Endodermal cell (in vitro differentiated cells): ENCODE measurements around the gene MEGF10. TPM values are rescaled to one million over a fixed set of nuclear protein-coding genes. Genes with fewer than 3 reads are reported as not detected.

Experiments used
- DNase-seq: peaks from one replicate; pipeline ENCODE4 v3.0.0-alpha.2; 2017
- H3K27ac ChIP-seq: 2 replicates; pipeline ENCODE4 v1.5.1; 2013; ENCODE audit warnings: mild to moderate bottlenecking, low read depth, low read length, moderate library complexity
- H3K27me3 ChIP-seq: 2 replicates; pipeline ENCODE4 v1.6.1; 2013; ENCODE audit warnings: mild to moderate bottlenecking, low read length, moderate library complexity; ENCODE audit not compliant: insufficient read depth, control insufficient read depth, poor library complexity, severe bottlenecking
- H3K36me3 ChIP-seq: 2 replicates; pipeline ENCODE4 v1.7.0; 2013; ENCODE audit warnings: mild to moderate bottlenecking, low read length, moderate library complexity; ENCODE audit not compliant: control insufficient read depth, insufficient read depth
- H3K4me1 ChIP-seq: one replicate; pipeline ENCODE4 v1.7.0; 2013; ENCODE audit warnings: low read length; ENCODE audit not compliant: control insufficient read depth, insufficient read depth
- H3K4me3 ChIP-seq: 2 replicates; pipeline ENCODE4 v1.5.1; 2013; ENCODE audit warnings: mild to moderate bottlenecking, low read length, moderate library complexity
- H3K9ac ChIP-seq: 2 replicates; pipeline ENCODE4 v1.6.1; 2013; ENCODE audit warnings: mild to moderate bottlenecking, low read length, moderate library complexity; ENCODE audit not compliant: poor library complexity, severe bottlenecking; ENCODE audit errors: extremely low read depth
- H3K9me3 ChIP-seq: 2 replicates; pipeline ENCODE4 v1.6.1; 2013; ENCODE audit warnings: mild to moderate bottlenecking, low read length, moderate library complexity; ENCODE audit not compliant: control insufficient read depth
- H3K27ac Mint-ChIP-seq: 2 replicates; pipeline ENCODE4 v1.8.0; 2020; ENCODE audit warnings: mixed read lengths
- H3K27me3 Mint-ChIP-seq: 2 replicates; pipeline ENCODE4 v1.8.0; 2021; ENCODE audit warnings: mild to moderate bottlenecking, mixed read lengths; ENCODE audit not compliant: insufficient read depth
- H3K36me3 Mint-ChIP-seq: 2 replicates; pipeline ENCODE4 v1.8.0; 2020; ENCODE audit warnings: low read depth, mixed read lengths
- H3K4me1 Mint-ChIP-seq: 2 replicates; pipeline ENCODE4 v1.8.0; 2020; ENCODE audit warnings: mixed read lengths
- H3K4me3 Mint-ChIP-seq: 2 replicates; pipeline ENCODE4 v1.8.0; 2020; ENCODE audit warnings: mild to moderate bottlenecking, moderate library complexity, mixed read lengths
- H3K9me3 Mint-ChIP-seq: 2 replicates; pipeline ENCODE4 v1.8.0; 2020; ENCODE audit warnings: mild to moderate bottlenecking, mixed read lengths
- CTCF ChIP-seq: fragments of 200-600 bp; sonication (generic); conservative IDR thresholded peaks from 2 replicates; pipeline ENCODE4 v1.5.0; 2021; ENCODE audit warnings: antibody characterized with exemption, mild to moderate bottlenecking
- WGBS, 2 experiments: methylation state at CpG; one replicate each; pipeline versions ENCODE4 v1.1.5 to v1.1.7; 2013; ENCODE audit warnings: missing lambda C conversion rate in 2 of 2, mixed read lengths in 1 of 2; ENCODE audit not compliant: insufficient coverage in 1 of 2, insufficient read length in 1 of 2; 5-methylcytosine and 5-hydroxymethylcytosine counted together
- total RNA-seq, 2 donors: library from RNA; stranded (reverse); fragmentation: NEBNext Ultra II Directional in 1 of 2; extraction: Animal tissue kit (Norgen Biotek cat#: 25700) in 1 of 2; gene quantifications; 2 replicates in 1 of 2; 3 replicates in 1 of 2; pipeline ENCODE4 v1.2.1, GENCODE V29; 2021

The MEGF10 gene
- total RNA-seq, 2 donors from 2014 or later: 12.7 to 17.7 TPM

GRCh38 chr5:127471211-127471610 is 180.6 kb downstream of the MEGF10 start:
- Histone ChIP-seq H3K9me3 (no peaks in the 10 kb centered on the region), H3K36me3 (no peaks in the 10 kb centered on the region), H3K4me1 (no peaks in the 10 kb centered on the region), H3K27me3 (no peaks in the 10 kb centered on the region), H3K9ac (no peak overlapping the region), H3K4me3 (no peak overlapping the region), H3K27ac (no peak overlapping the region)
- H3K9me3 Mint-ChIP-seq: no peaks in the 10 kb centered on the region
- H3K4me3 Mint-ChIP-seq: no peak overlapping the region
- H3K4me1 Mint-ChIP-seq: peaks cover 14% of the 10 kb centered on the region
- H3K27ac Mint-ChIP-seq: no peak overlapping the region
- no peaks in the 10 kb centered on the region for H3K27me3 Mint-ChIP-seq
- TF ChIP-seq CTCF: no peak
- WGBS, 2 experiments: 71 to 94% methylated on average over 1 to 2 of the region's 2 CpGs
- no peaks in the 10 kb centered on the region for H3K36me3 Mint-ChIP-seq
- no peak for DNase-seq

GRCh38 chr5:127472700-127473099 is 182.1 kb downstream of the MEGF10 start:
- Histone ChIP-seq H3K27me3 (no peaks in the 10 kb centered on the region), H3K4me3 (no peak overlapping the region), H3K9me3 (no peaks in the 10 kb centered on the region), H3K4me1 (no peaks in the 10 kb centered on the region), H3K9ac (no peak overlapping the region), H3K36me3 (no peaks in the 10 kb centered on the region), H3K27ac (no peak overlapping the region)
- no peak for DNase-seq
- Mint-ChIP-seq H3K4me3 (no peak overlapping the region), H3K27me3 (no peaks in the 10 kb centered on the region), H3K36me3 (no peaks in the 10 kb centered on the region), H3K4me1 (peaks cover 15% of the 10 kb centered on the region), H3K27ac (no peak overlapping the region), H3K9me3 (no peaks in the 10 kb centered on the region)
- WGBS, 2 experiments: 98 to 100% methylated on average over 1 to 2 of the region's 3 CpGs
- no peak for TF ChIP-seq CTCF

GRCh38 chr5:127486471-127486870 is 195.9 kb downstream of the MEGF10 start:
- H3K4me1 Mint-ChIP-seq: no peaks in the 10 kb centered on the region
- no peaks in the 10 kb centered on the region for H3K4me1 ChIP-seq
- no peak overlapping the region for H3K27ac Mint-ChIP-seq
- no peaks in the 10 kb centered on the region for H3K27me3 ChIP-seq
- H3K27ac ChIP-seq: peak overlapping the region; percentile 26
- DNase-seq: no peak
- H3K4me3 Mint-ChIP-seq: no peak overlapping the region
- no peak overlapping the region for H3K9ac ChIP-seq
- H3K4me3 ChIP-seq: no peak overlapping the region
- 85 to 89% methylated on average over 3 to 4 of the region's 4 CpGs for WGBS, 2 experiments
- no peaks in the 10 kb centered on the region for H3K27me3 Mint-ChIP-seq
- H3K36me3 Mint-ChIP-seq: no peaks in the 10 kb centered on the region
- TF ChIP-seq CTCF: no peak
- H3K36me3 ChIP-seq: no peaks in the 10 kb centered on the region
- peaks cover 12% of the 10 kb centered on the region for H3K9me3 Mint-ChIP-seq
- H3K9me3 ChIP-seq: peaks cover 16% of the 10 kb centered on the region
